ENCODE results near the gene PSMG3.

Gene PSMG3

DNA sequence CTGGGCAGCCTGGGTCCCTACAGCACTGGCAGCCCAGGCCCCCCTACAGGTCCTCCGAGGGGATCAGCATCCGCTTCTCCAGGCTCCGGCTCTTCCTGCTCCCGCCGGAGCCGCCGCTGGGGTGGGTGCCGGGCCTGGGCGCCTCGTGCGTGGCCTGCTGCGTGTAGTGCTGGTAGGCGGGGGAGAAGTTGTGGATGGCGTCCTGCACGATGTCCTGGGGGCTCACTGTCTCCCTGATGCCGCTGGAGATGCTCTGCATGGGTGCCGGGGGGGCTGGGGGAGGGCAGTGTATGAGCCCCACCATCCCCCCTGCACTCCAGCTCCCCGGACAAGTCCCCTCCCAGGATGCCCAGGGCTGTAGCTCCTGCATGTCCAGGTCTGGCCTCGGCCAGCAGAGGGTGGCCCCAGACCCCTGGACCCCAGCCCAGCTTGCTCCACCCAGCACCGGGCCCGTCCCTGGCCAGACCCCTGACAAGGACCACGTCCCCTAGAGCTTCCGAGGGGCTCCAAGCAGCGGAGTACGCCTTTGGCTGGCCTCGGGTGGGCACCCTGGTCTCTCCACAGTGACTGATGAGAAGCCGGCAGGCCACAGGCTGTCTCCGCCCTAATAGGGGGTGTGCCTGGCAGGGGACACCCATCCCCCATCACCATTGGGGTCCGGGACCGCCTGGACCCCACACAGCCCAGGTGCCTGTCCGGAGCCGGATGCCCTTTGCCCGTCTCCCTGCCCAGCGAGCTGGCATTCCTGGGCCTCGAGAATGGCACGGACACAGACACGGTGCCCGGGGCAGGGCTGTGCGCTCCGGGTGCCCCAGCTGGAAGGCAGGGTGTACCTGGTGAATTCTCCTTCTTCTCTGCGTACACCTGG lies 22.7 kb downstream of the PSMG3 start:
- DNase-seq (ENCODE audit: extremely low read depth, low read depth) = no peak
- no peak for TF ChIP-seq CTCF (IDR thresholded peaks at IDR 0.05; ENCODE audit: low read depth, low read length)

DNA sequence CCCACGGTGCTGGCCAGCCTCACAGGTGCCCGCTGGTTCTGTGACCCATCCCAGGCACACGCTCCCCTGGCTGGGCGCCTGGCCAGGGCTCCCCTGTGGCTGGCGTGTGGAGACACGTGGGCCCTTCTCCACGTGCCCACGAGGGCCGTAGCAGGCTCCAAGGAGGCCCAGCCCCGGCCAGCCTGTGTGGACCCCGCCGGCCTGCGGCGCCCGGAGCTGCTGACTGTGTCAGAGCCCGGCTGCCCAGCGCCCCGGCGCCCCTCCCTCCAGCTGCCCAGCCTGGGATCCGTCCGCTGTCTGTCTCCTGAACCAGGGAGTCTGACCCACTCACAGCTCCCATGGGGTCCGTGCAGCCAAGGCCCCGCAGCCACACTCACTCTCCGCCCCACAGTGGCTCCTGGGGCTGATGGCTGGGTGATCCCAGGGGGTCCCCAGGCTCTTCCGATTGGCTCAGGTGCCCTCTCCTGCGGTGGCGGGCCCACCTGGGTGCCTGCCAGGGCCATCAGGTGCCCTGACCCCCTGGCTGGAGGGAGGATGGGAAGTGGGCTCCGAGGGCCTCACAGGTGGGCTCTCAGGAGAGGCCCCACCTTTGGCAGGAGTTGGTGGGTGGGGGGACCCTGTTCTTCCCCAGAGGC lies 23.4 kb downstream of the PSMG3 start:
- no peak for TF ChIP-seq CTCF (IDR thresholded peaks at IDR 0.05; ENCODE audit: low read depth, low read length)
- no peak for DNase-seq (ENCODE audit: extremely low read depth, low read depth)

- no peak for TF ChIP-seq CTCF (IDR thresholded peaks at IDR 0.05; ENCODE audit: low read depth, low read length)
- no peak for DNase-seq (ENCODE audit: extremely low read depth, low read depth)
Observed at GRCh38 chr7:1545417-1546246, 24.2 kb downstream of the PSMG3 start.

DNA sequence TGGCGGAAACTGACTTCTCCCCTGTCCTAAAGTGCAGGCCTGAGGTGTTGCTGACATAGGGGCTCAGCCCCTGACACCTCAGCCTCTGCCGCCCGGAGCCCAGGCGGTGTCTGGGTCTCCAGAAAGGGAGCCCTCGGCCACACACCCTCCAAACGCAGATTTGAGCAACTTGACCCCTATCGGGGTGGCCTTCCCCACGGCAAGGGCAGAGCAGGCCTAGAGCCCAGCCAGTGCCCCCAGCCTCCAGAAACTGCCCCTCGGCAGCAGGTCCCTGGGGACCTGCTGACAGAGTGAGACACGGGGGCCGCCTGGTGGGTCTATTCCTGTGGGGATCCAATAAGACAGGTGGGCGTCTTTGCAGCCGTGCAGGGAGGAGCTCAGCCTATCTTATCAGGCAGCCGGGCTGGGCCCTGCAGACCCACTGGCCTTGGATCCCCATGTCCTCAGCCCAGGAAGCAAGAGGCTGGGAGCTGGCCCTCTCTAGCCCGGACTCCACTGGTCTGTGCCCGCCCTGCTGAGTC lies 24.9 kb downstream of the PSMG3 start:
- no peak for TF ChIP-seq CTCF (IDR thresholded peaks at IDR 0.05; ENCODE audit: low read depth, low read length)
- no peak for DNase-seq (ENCODE audit: extremely low read depth, low read depth)

GRCh38 chr7:1544178-1544895 lies 25.5 kb downstream of the PSMG3 start:
- DNase-seq (ENCODE audit: extremely low read depth, low read depth) = no peak
- no peak for TF ChIP-seq CTCF (IDR thresholded peaks at IDR 0.05; ENCODE audit: low read depth, low read length)

- TF ChIP-seq CTCF (IDR thresholded peaks at IDR 0.05; ENCODE audit: low read depth, low read length) = no peak
- DNase-seq (ENCODE audit: extremely low read depth, low read depth) = no peak
Observed at GRCh38 chr7:1543826-1544177, 26.0 kb downstream of the PSMG3 start.
